HG02610 (cell line): ENCODE data around the gene ALK.

Source experiments
- ATAC-seq: cut with Tn5 transposase; IDR thresholded peaks from one replicate; pipeline ENCODE4 v1.9.1; 2021; ENCODE audit warnings: mild to moderate bottlenecking, moderate library complexity; ENCODE audit not compliant: unreplicated experiment

The ALK gene

GRCh38 chr2:29240601-29241000, 680.8 kb downstream of the ALK start:
- ATAC-seq = no peak

GRCh38 chr2:29239209-29239960, 682.0 kb downstream of the ALK start:
- ATAC-seq = no peak

- ATAC-seq = no peak
Measured at GRCh38 chr2:29238497-29238896, 682.9 kb downstream of the ALK start.

- ATAC-seq = no peak
Measured at GRCh38 chr2:29236074-29236473, 685.3 kb downstream of the ALK start.

- no peak for ATAC-seq
Measured at GRCh38 chr2:29235411-29235810, 686.0 kb downstream of the ALK start.

- ATAC-seq = no peak
Measured at GRCh38 chr2:29233428-29233827, 688.0 kb downstream of the ALK start.

- ATAC-seq = no peak
Measured at GRCh38 chr2:29232041-29232440, 689.3 kb downstream of the ALK start.

GRCh38 chr2:29229640-29230039, 691.7 kb downstream of the ALK start:
- ATAC-seq = no peak

GRCh38 chr2:29228947-29229346, 692.4 kb downstream of the ALK start:
- ATAC-seq = no peak

GRCh38 chr2:29227935-29228675, 693.3 kb downstream of the ALK start:
- no peak for ATAC-seq

GRCh38 chr2:29226808-29227207, 694.6 kb downstream of the ALK start:
- ATAC-seq = no peak

- no peak for ATAC-seq
Measured at GRCh38 chr2:29226375-29226774, 695.0 kb downstream of the ALK start.

- no peak for ATAC-seq
Measured at GRCh38 chr2:29225814-29226213, 695.6 kb downstream of the ALK start.

GRCh38 chr2:29224693-29225551, 696.5 kb downstream of the ALK start:
- ATAC-seq = no peak

GRCh38 chr2:29223851-29224692, 697.3 kb downstream of the ALK start:
- ATAC-seq = no peak

GRCh38 chr2:29223257-29223656, 698.1 kb downstream of the ALK start:
- ATAC-seq = no peak

- ATAC-seq = no peak
Measured at GRCh38 chr2:29222381-29223179, 698.8 kb downstream of the ALK start.

GRCh38 chr2:29220506-29221270, 700.7 kb downstream of the ALK start:
- ATAC-seq = no peak

GRCh38 chr2:29219374-29219773, 702.0 kb downstream of the ALK start:
- ATAC-seq = no peak
